Activated CD4-positive, alpha-beta memory T cell treated with anti-CD3 and anti-CD28 coated beads, Interleukin-2, amount 10 ng/mL, durations not matched to agents 7 days and 5 days (primary cell): ENCODE data around the gene PRKN. TPM values are rescaled to one million over a fixed set of nuclear protein-coding genes. Genes with fewer than 3 reads are reported as not detected.
"Not testable (repeated sequence)": the region's sequence is repeated elsewhere in the genome, so short reads cannot be mapped to it uniquely, and the experiment has no call there.

Experiments
- CTCF ChIA-PET: fragments of 350-600 bp; sonication (Branson Sonifier 250); formaldehyde crosslinking; loops from one replicate; lab custom pipeline; 2021; ENCODE audit warnings: antibody characterized with exemption, inconsistent platforms; lab: Charles Lee
- POLR2A ChIA-PET: fragments of 350-600 bp; sonication (Branson Sonifier 250); formaldehyde crosslinking; loops from one replicate; lab custom pipeline; 2021; ENCODE audit warnings: antibody characterized with exemption; lab: Charles Lee
- DNase-seq: peaks from one replicate; pipeline ENCODE4 v3.0.0-alpha.2; 2020
- H3K27ac Mint-ChIP-seq: one replicate; pipeline ENCODE4 v1.8.0; 2021; ENCODE audit warnings: mild to moderate bottlenecking, mixed read lengths
- H3K27me3 Mint-ChIP-seq: one replicate; pipeline ENCODE4 v1.8.0; 2021; ENCODE audit warnings: mixed read lengths
- H3K36me3 Mint-ChIP-seq: one replicate; pipeline ENCODE4 v1.8.0; 2021; ENCODE audit warnings: low read depth, mixed read lengths
- H3K4me1 Mint-ChIP-seq: one replicate; pipeline ENCODE4 v1.8.0; 2021; ENCODE audit warnings: mixed read lengths
- H3K4me3 Mint-ChIP-seq: one replicate; pipeline ENCODE4 v1.8.0; 2021; ENCODE audit warnings: mild to moderate bottlenecking, mixed read lengths
- H3K9me3 Mint-ChIP-seq: one replicate; pipeline ENCODE4 v1.8.0; 2021; ENCODE audit warnings: mixed read lengths
- total RNA-seq, 2 experiments: library from RNA; stranded (reverse); gene quantifications; one replicate each; pipeline ENCODE4 v1.2.3, GENCODE V29; 2021

The PRKN gene
- total RNA-seq, 2 experiments from 2014 or later: 0.13 to 0.43 TPM

GRCh38 chr6:161353208-161353613, 1374.4 kb downstream of the PRKN start:
- ChIA-PET CTCF (no interaction called here), POLR2A (no interaction called here)
- H3K36me3 Mint-ChIP-seq: no peaks in the 10 kb centered on the region
- H3K27ac Mint-ChIP-seq: no peak overlapping the region
- no peaks in the 10 kb centered on the region for H3K27me3 Mint-ChIP-seq
- DNase-seq: no peak
- peaks cover 14% of the 10 kb centered on the region for H3K4me1 Mint-ChIP-seq
- H3K4me3 Mint-ChIP-seq: no peak overlapping the region
- no peaks in the 10 kb centered on the region for H3K9me3 Mint-ChIP-seq

GRCh38 chr6:161351858-161352257, 1375.7 kb downstream of the PRKN start:
- no peaks in the 10 kb centered on the region for H3K27me3 Mint-ChIP-seq
- ChIA-PET POLR2A (no interaction called here), CTCF (no interaction called here)
- H3K4me3 Mint-ChIP-seq: no peak overlapping the region
- H3K4me1 Mint-ChIP-seq: peaks cover 14% of the 10 kb centered on the region
- no peaks in the 10 kb centered on the region for H3K36me3 Mint-ChIP-seq
- no peak for DNase-seq
- H3K27ac Mint-ChIP-seq: no peak overlapping the region
- no peaks in the 10 kb centered on the region for H3K9me3 Mint-ChIP-seq

- Mint-ChIP-seq H3K4me3 (no peak overlapping the region), H3K27ac (no peak overlapping the region), H3K27me3 (no peaks in the 10 kb centered on the region), H3K9me3 (no peaks in the 10 kb centered on the region), H3K4me1 (peaks cover 7% of the 10 kb centered on the region), H3K36me3 (no peaks in the 10 kb centered on the region)
- ChIA-PET CTCF (no interaction called here), POLR2A (no interaction called here)
- no peak for DNase-seq
Measured at GRCh38 chr6:161349886-161350285, 1377.7 kb downstream of the PRKN start.

DNA sequence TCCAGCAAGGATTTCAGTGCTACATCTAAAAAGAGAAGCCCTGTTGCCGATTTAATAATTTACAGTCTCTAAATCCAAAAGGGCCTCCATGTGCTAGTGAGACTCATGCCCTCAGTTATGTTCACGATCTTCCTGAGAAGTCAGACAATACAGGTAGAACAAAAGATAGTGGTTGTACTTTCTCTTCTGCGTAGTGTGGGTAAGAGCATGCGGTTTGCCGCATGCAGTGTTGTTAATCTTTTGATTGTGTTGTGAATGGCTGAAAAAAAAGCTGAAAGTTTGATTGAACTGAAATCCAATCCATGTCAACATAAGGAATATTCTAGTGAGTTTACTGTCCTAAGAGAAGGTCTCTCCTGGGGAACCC, 1379.0 kb downstream of the PRKN start:
- Mint-ChIP-seq H3K36me3 (no peaks in the 10 kb centered on the region), H3K27me3 (no peaks in the 10 kb centered on the region), H3K4me1 (peaks cover 7% of the 10 kb centered on the region), H3K27ac (no peak overlapping the region), H3K9me3 (no peaks in the 10 kb centered on the region), H3K4me3 (no peak overlapping the region)
- CTCF ChIA-PET: no interaction called here
- no peak for DNase-seq
- POLR2A ChIA-PET: no interaction called here

GRCh38 chr6:161347988-161348627, 1379.5 kb downstream of the PRKN start:
- Mint-ChIP-seq H3K4me3 (no peak overlapping the region), H3K9me3 (no peaks in the 10 kb centered on the region), H3K4me1 (peaks cover 7% of the 10 kb centered on the region), H3K36me3 (no peaks in the 10 kb centered on the region), H3K27me3 (no peaks in the 10 kb centered on the region), H3K27ac (no peak overlapping the region)
- POLR2A ChIA-PET: no interaction called here
- CTCF ChIA-PET: no interaction called here
- DNase-seq: no peak

- H3K4me1 Mint-ChIP-seq: peaks cover 7% of the 10 kb centered on the region
- no peaks in the 10 kb centered on the region for H3K27me3 Mint-ChIP-seq
- ChIA-PET CTCF (no interaction called here), POLR2A (no interaction called here)
- DNase-seq: no peak
- no peaks in the 10 kb centered on the region for H3K9me3 Mint-ChIP-seq
- no peaks in the 10 kb centered on the region for H3K36me3 Mint-ChIP-seq
- H3K27ac Mint-ChIP-seq: no peak overlapping the region
- no peak overlapping the region for H3K4me3 Mint-ChIP-seq
Measured at GRCh38 chr6:161347125-161347524, 1380.4 kb downstream of the PRKN start.

- no peak overlapping the region for H3K4me3 Mint-ChIP-seq
- no peaks in the 10 kb centered on the region for H3K36me3 Mint-ChIP-seq
- no peak for DNase-seq
- H3K27ac Mint-ChIP-seq: no peak overlapping the region
- peaks cover 4% of the 10 kb centered on the region for H3K4me1 Mint-ChIP-seq
- H3K9me3 Mint-ChIP-seq: no peaks in the 10 kb centered on the region
- ChIA-PET POLR2A (no interaction called here), CTCF (no interaction called here)
- no peaks in the 10 kb centered on the region for H3K27me3 Mint-ChIP-seq
Measured at GRCh38 chr6:161346717-161347116, 1380.8 kb downstream of the PRKN start.

GRCh38 chr6:161344626-161345025, 1382.9 kb downstream of the PRKN start:
- ChIA-PET POLR2A (no interaction called here), CTCF (interaction anchor here (1.1 kb wide), 1 partner anchor 26 kb away, joined by 5 read pairs; no protein-coding TSS in a partner anchor)
- no peaks in the 10 kb centered on the region for H3K9me3 Mint-ChIP-seq
- H3K36me3 Mint-ChIP-seq: no peaks in the 10 kb centered on the region
- H3K27me3 Mint-ChIP-seq: no peaks in the 10 kb centered on the region
- no peak overlapping the region for H3K27ac Mint-ChIP-seq
- DNase-seq: no peak
- H3K4me1 Mint-ChIP-seq: no peaks in the 10 kb centered on the region
- H3K4me3 Mint-ChIP-seq: no peak overlapping the region

DNA sequence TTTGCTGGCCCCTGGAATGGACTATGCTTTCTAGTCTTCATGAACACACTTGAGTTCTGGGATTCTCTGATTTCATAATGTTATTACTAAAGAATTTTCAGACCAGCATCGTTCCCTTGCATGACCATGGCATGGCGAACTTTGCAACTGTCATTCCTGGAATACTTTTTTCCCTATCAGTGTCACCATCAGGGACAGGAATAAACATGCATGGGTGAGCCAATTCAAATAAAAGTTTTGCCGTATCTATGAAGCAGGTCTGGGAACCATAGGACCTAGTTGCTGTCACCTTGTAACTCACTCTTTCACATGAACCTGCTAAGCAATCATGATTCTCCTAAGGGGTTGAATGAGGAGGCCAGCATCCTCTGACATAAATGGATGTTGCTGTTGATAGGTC, 1385.5 kb downstream of the PRKN start:
- POLR2A ChIA-PET: no interaction called here
- H3K4me3 Mint-ChIP-seq: no peak overlapping the region
- DNase-seq: no peak
- H3K27me3 Mint-ChIP-seq: no peaks in the 10 kb centered on the region
- H3K9me3 Mint-ChIP-seq: peaks cover 3% of the 10 kb centered on the region
- H3K27ac Mint-ChIP-seq: no peak overlapping the region
- no peaks in the 10 kb centered on the region for H3K4me1 Mint-ChIP-seq
- no peaks in the 10 kb centered on the region for H3K36me3 Mint-ChIP-seq
- CTCF ChIA-PET: no interaction called here

DNA sequence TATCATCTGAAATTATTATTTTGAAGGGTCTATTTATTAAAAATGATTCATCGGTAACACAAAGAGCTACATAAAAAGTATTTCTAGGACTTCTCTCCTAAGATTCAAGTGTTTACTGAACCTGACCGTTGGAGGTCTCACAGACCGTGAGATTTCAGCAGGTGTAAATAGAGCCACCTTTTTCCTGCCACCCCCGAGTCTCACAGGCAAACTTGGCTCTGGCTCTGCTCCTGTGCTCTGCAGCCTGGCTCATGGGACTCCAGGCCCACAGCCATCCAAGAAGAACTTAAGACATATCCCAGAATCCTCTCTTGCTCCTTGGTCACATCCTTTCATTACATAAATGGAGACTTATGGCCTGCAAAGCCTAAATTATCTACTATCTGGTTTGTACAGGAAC, 1385.9 kb downstream of the PRKN start:
- Mint-ChIP-seq H3K9me3 (peaks cover 3% of the 10 kb centered on the region), H3K4me3 (no peak overlapping the region), H3K4me1 (no peaks in the 10 kb centered on the region), H3K36me3 (no peaks in the 10 kb centered on the region), H3K27ac (no peak overlapping the region), H3K27me3 (no peaks in the 10 kb centered on the region)
- ChIA-PET POLR2A (no interaction called here), CTCF (no interaction called here)
- no peak for DNase-seq

DNA sequence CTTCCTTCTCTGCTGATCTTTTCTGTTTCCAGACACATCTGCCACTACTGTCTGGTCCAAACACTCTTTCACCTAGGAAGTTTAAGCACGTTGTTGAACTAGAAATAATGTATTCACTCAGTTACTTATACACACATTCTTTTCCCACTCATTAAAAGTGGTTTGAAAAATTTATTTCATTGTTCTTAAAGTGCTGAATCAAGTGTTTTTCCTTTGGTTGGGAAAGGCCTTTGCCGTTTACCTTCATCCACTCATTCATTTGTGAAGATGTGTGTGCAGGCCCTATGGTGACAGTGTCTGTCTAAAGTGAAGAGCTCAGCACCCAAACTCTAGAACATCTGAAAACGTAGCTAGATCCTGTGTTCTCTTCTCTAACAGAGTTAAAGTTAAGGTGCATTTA, 1389.6 kb downstream of the PRKN start:
- CTCF ChIA-PET: no interaction called here
- H3K27ac Mint-ChIP-seq: no peak overlapping the region

DNA sequence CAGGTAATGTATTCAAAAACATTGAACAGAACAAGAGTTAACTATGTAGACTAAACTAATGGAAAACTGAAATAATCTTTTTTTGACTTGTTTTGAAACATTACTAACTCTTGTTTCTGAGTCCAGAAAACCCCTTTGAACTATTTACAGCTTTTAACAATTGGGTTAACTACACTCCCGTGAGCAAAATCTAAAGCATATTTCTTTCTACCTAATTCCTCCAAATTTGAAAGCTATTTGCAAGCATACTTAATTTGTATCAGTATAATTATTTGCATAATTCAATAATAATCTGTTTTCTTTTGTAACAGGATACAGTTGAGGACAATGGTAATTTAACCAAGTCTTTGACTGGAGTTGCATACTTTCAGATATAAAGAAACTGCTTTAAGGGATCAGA, 1391.1 kb downstream of the PRKN start:
- DNase-seq: no peak
- Mint-ChIP-seq H3K36me3 (no peaks in the 10 kb centered on the region), H3K27ac (no peak overlapping the region), H3K27me3 (no peaks in the 10 kb centered on the region), H3K4me3 (no peak overlapping the region), H3K4me1 (no peaks in the 10 kb centered on the region), H3K9me3 (peaks cover 3% of the 10 kb centered on the region)
- ChIA-PET CTCF (no interaction called here), POLR2A (no interaction called here)

More for the DNA sequence above, 1389.6 kb downstream of the PRKN start:
- peaks cover 3% of the 10 kb centered on the region for H3K9me3 Mint-ChIP-seq
- no peaks in the 10 kb centered on the region for H3K27me3 Mint-ChIP-seq
- no peaks in the 10 kb centered on the region for H3K36me3 Mint-ChIP-seq
- no peaks in the 10 kb centered on the region for H3K4me1 Mint-ChIP-seq
- DNase-seq: no peak
- POLR2A ChIA-PET: no interaction called here
- no peak overlapping the region for H3K4me3 Mint-ChIP-seq

DNA sequence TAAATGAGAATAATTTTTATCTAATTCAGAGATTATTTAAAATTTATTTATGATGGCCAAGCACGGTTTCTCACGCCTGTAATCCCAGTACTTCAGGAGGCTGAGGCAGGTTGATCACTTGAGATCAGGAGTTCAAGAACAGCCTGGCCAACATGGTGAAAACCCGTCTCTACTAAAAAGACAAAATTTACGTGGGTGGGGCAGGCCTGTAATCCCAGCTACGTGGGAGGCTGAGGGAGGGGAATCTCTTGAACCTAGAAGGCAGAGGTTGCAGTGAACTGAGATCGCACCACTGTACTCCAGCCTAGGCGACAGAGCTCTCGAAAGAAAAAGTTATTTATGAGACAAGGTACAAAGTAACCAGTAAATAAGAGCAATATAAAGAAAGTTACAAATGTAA, 1394.2 kb downstream of the PRKN start:
- CTCF ChIA-PET: interaction anchor here (1.5 kb wide), 1 partner anchor 37 kb away, joined by 4 read pairs; no protein-coding TSS in a partner anchor
- DNase-seq: no peak
- Mint-ChIP-seq H3K9me3 (peaks cover 3% of the 10 kb centered on the region), H3K27ac (no peak overlapping the region), H3K27me3 (no peaks in the 10 kb centered on the region), H3K4me1 (no peaks in the 10 kb centered on the region), H3K4me3 (no peak overlapping the region), H3K36me3 (no peaks in the 10 kb centered on the region)
- POLR2A ChIA-PET: no interaction called here

GRCh38 chr6:161331402-161332081, 1396.0 kb downstream of the PRKN start:
- H3K27me3 Mint-ChIP-seq, H3K4me1 Mint-ChIP-seq, H3K36me3 Mint-ChIP-seq, H3K27ac Mint-ChIP-seq, H3K9me3 Mint-ChIP-seq, DNase-seq, POLR2A ChIA-PET, H3K4me3 Mint-ChIP-seq: not testable (repeated sequence)
- CTCF ChIA-PET: interaction anchor here (0.9 kb wide), 1 partner anchor 40 kb away, joined by 3 read pairs; no protein-coding TSS in a partner anchor
